ENCODE data around the gene MCM5.

Gene MCM5

DNA sequence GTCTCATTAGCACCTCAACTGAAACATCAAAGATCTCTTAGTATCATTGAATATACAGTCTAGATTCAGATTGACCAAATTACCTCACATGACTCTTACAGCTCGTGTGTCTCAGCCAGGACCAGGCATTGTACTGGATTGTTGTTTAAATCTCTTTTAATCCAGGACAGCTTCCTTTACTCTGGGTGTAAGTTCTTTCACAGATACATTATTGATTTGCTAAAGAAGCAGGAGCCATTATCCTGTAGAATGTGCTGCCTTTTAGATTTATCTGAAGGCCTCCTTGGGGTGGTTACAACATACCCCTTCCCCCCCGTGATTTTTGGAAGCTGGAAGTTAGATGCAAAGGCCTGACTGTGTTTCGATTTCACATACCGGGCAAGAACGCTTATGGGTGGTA lies 4.2 kb downstream of the MCM5 start:
- no peak for DNase-seq

DNA sequence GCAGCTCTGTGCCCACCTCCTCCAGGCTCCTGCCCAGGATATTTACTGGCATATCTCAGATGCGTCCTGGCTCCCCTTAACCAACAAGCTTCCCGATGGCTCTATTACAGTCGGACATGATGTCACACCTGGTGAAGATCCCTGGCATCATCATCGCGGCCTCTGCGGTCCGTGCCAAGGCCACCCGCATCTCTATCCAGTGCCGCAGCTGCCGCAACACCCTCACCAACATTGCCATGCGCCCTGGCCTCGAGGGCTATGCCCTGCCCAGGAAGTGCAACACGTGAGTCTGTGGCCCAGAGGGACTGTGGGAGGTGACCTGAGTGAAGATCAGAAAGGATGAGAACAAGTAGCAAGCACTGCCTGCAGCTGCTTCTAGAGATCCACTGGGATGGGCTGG lies 6.5 kb downstream of the MCM5 start:
- no peak for DNase-seq

DNA sequence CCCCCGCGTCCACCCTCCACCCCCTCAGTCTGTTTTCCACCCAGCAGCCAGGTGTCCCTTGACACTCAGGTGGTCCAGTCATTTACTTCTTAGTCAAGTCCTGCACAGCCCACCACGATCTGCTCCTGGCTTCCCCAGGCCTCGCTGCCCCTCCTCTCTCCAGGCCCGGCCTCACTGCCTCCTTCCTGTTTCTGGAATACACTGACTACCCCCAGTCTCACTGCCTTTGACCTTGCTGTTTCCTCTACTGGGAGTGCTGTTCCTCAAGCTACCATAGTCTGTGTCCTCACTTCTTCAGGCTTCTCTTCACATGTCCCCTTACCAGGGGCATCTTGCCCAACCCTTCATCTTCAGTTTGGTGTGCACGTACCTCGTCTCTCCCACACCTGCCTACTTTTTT lies 7.4 kb downstream of the MCM5 start:
- no peak for DNase-seq

DNA sequence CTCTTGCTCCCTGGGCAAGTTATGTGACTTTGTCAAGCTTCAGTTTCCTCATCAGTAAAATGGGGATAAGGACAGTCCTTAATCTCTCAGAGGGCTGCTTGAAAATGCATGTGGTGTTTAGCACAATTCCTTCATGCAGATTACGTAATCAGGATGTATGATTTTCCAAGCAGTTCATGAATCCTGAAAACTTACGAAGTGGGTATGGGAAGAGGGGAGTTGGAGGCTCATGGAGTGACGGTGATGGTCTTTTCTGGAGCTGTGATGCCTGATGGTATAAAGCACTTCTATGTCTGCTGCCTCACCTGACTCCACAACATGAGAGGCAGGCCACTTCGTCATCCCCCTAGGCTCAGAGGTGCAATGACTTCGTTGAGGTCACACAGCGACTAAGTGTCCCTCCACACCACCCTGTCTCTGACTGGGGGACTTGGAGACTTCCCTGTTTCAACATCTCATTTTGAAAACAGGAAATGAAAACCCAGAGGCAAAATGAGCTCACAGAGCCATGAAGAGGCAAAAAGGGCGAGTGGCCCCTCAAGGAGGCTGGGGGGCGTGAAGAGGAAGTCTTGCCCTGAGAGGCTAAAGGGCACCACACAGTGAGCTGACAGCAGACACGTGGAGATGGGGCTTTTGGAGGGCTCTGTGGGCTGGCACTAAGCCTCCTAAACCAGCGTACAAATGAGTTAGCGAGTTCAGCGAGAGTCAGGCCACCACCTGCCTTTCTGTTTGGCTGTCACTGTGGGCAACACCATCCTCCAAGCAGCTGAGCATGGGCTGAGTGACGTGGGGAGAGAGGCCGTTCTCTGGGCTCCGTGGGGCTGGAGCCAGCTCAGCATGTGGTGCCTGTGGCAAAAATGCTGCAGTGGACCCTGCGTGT lies 10.1 kb downstream of the MCM5 start:
- DNase-seq, result no peak

DNA sequence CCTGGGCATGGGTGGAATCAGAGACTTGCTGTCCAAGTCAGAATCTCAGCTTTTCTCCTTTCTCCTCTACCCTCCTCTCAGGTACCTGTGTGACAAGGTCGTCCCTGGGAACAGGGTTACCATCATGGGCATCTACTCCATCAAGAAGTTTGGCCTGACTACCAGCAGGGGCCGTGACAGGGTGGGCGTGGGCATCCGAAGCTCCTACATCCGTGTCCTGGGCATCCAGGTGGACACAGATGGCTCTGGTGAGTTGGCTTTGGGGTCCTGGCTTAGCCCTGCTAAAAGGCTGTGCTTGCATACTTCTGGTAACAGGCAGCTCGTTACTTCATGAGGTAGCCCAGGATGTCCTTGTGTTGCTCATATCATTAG lies 10.7 kb downstream of the MCM5 start:
- DNase-seq, result no peak

DNA sequence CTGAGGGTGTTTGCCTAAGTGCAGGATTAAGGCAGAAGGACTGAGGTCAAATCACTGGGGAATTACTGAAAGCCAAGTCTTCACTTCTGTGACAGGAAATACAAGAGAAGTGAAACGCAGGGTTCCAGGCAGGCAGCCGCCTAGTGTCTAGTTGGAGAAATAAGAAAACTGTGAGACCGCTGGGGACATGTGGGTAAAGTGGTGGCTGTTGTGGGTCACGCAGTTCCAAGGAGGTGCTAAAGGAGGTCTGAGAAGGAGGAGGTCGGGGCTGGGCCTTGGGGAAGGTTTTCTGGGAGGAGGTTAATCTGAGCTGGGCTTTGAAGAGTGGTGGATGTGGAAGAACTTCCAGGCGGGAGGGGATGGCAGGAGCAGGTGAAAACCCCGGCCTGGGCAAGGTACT lies 11.2 kb downstream of the MCM5 start:
- no peak for DNase-seq

DNA sequence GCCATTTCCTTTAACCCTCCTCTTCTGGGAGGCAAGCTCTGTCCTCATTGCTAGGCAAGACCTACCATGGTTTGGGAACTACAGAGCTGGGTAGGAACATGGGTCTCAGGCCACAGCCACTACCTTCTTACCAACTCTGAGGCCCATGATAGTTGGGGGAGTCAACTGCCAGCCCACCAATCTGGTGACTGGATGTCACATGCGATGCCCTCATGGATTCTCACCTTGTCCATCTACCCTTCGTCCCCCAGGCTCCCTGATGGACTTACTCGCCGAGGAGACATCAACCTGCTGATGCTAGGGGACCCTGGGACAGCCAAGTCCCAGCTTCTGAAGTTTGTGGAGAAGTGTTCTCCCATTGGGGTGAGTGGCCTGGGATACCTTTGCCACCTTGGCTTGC lies 13.7 kb downstream of the MCM5 start:
- no peak for DNase-seq

DNA sequence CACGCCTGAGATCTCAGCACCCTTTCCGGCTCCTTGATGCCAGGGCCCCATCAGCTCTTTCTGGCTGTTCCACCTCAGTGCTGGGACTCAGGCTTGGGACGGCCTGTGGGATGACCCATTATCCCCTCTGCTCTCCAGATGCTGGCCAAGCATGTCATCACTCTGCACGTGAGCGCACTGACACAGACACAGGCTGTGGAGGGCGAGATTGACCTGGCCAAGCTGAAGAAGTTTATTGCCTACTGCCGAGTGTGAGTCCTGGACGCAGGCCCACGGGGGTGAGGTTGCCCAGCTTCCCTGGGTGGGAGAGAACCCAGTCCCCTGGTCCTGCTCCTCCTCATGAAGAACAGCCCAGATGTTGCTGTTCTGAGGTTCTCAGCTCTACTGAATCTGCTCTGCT lies 17.7 kb downstream of the MCM5 start:
- no peak for DNase-seq

DNA sequence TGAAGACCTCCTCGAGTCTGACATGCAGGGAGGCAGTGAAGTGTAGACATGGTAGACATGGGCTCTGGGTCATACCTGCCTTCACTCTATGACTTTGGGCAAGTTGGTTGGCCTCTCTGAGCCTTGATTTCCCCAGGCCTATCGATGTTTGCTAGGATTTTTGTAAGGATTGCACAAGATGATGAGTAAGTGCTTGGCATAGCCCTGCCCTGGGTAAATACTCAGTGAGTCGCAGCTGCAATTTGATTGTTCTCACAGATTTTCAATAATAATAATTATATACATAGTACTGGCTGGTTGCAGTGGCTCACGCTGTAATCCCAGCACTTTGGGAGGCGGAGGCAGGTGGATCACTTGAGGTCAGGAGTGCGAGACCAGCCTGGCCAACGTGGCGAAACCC lies 18.1 kb downstream of the MCM5 start:
- no peak for DNase-seq

DNA sequence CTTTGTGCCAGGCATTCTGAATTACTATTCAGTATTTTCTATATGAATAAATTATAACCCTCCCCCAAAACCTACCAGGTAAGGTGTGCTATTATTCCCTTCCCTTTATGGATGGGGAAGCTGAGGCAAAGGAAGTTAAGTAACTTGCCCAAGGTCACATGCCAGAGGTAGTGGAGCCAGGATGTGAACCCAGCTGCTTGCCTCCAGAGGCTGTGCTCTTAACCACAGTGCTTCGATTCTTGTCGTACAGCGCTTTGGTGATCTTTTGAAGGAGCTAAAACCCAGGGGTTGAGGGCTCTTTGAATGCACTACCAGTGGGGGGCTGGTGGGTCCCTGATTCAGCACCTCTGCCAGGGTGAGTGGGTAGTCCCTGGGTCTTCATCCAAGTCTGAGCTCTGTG lies 18.8 kb downstream of the MCM5 start:
- DNase-seq, result no peak

DNA sequence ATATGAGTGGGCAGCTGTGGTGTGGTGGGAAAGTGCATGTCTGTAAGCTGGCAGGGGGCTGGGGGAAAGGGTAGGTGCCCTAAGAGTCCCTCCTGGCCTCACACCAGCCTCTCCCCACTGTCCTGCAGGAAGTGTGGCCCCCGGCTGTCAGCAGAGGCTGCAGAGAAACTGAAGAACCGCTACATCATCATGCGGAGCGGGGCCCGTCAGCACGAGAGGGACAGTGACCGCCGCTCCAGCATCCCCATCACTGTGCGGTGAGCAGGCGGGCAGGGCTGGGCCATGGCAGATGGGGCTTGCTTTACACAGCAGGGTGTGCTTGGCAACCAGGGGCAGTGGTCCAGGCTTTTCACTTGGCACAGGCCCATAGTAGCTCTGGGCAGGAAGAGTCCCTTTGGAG lies 19.8 kb downstream of the MCM5 start:
- DNase-seq, result no peak

DNA sequence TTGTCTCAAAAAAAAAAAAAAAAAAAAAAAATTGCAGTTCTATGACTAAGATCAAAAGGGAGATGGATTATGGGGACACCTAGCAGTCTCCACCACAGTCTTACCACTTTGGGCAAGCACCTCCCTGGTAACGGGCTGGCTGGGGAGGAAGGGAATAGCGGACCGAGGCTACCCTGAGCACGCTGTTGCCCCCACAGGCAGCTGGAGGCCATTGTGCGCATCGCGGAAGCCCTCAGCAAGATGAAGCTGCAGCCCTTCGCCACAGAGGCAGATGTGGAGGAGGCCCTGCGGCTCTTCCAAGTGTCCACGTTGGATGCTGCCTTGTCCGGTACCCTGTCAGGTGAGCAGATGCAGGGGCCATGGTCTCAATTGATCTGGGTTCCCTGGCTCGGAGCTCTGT lies 21.2 kb downstream of the MCM5 start:
- DNase-seq, result no peak

DNA sequence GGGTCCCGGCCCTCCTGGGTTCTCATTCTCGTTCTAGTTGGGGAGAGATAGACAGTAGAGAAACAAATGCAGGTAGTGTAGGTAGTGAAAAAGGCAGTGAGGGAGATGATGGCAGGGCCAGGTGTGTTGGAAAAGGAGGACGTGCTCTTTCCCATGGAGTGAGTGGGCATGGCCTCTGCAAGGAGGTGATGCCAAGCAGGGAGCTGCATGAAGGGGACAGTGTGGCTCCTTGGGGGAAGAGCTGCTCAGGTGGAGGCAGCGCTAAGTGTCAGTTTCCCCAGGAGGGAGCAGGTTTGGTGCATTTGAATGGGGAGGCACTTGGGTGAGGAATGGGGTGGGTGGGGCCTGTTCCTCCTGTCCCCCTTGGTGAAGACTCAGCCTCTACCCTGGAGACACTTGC lies 22.2 kb downstream of the MCM5 start:
- no peak for DNase-seq

DNA sequence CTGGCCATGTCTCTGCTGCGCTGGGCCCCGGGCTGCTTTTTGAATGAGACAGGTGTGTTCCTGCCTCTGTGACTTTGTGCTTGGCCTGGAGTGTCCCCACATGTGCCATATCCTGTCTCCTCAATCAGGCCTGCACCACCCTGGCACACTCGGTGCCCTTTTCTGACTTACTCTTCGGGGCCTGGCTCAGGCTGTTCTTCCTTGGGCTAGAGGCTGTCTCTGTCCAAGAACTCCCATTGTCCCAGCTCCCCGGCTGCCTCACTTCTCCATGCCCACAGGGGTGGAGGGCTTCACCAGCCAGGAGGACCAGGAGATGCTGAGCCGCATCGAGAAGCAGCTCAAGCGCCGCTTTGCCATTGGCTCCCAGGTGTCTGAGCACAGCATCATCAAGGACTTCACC lies 23.0 kb downstream of the MCM5 start:
- no peak for DNase-seq

DNA sequence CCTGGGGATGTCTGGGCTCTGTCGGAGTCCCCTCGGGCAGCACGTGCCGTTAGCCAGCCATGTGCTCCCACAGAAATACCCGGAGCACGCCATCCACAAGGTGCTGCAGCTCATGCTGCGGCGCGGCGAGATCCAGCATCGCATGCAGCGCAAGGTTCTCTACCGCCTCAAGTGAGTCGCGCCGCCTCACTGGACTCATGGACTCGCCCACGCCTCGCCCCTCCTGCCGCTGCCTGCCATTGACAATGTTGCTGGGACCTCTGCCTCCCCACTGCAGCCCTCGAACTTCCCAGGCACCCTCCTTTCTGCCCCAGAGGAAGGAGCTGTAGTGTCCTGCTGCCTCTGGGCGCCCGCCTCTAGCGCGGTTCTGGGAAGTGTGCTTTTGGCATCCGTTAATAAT lies 24.1 kb downstream of the MCM5 start:
- no peak for DNase-seq

DNA sequence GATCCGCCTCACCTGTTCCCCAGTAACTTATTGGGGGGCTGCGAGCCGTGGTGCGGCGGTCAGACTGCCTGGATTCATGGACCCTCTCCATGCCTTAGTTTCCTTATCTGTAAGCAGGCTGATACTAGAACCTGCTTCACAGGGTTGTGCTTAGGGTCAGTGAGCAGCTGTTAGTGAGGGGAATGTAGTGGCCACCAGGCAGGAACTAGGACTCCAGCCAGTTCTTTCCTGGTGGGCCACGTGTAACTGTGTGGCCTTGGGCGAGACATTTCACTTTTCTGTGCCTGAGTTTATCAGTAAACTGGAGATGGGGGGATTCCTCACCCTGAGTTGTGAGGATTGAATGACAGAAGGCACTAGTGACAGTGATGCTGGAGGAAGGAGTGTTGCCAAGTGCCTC lies 24.8 kb downstream of the MCM5 start:
- no peak for DNase-seq

DNA sequence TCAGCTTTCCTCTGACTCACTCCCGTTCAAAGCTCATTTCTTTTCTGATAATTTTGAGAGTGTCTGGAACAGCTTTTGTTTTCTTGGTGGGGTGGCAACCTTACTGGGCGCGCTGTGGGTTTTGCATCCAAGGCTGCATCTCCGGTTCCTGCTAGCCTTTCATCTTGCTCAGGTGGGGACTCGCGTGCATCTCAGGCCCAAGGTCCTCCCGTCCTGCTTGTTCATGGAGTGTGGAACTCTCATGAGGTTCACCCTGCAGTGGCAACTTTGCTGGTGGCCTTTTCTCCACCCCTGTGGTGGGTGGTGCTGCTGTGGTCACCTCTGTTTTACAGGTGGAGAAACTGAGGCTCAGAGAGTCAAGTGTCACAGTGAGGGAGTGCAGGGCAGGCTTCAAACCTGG lies 25.6 kb downstream of the MCM5 start:
- DNase-seq, result no peak

DNA sequence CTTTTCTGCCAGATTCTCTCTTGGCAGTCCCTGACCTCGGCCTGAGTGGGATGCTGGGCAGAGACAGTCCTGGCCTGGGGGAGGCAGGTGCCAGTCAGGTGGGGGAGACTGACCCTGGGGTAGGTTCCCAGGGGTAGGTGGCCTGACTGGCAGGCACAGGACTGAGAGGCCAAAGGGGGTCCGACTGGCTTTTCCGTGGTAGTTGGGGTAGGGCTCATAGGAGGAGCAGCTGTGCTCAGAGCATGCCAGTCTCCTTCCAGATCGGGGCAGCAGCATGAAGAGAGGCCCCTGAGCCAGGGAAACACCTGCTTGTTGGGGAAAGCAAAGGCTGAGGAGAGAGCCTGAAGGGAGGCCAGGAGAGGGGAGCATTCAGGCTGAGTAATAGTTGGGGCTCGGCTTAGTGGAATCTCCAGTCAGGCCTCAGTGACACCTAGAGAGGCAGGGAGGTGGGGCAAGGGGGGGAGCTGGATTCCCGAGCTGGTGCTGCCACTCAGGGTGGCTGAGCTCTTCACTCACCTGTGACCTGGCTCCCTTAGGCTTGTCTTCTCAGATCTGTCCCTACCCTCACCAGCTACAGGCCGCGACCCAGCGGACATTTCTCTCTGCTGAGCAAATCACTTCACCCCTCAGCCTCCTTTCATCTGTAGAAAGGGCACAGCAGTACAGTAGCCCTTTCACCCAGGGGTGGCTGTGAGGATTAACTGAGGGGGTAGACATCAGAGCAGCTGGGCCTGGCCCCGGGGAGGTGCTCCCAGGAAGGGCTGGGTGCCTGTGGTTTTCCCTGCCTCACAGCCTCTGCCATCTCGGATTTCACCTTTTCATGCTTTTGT lies 26.2 kb downstream of the MCM5 start:
- DNase-seq, result no peak

DNA sequence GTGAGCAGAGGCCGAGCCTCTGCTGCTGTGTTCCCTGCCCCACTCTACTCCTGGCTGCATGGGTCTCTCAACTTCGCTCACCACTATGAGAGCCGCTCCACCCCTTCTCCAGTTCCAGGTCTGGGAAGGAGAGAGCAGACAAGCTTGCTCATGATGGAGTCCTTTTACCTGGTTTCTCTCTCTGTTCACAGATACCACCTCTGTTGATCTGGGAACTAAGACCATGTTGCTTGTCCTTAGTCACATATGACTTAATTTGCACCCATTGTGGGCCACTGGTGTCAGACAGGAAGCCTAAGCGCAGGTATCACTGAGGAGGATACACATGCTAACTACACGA lies 26.8 kb downstream of the MCM5 start:
- peak; percentile 11 for DNase-seq

DNA sequence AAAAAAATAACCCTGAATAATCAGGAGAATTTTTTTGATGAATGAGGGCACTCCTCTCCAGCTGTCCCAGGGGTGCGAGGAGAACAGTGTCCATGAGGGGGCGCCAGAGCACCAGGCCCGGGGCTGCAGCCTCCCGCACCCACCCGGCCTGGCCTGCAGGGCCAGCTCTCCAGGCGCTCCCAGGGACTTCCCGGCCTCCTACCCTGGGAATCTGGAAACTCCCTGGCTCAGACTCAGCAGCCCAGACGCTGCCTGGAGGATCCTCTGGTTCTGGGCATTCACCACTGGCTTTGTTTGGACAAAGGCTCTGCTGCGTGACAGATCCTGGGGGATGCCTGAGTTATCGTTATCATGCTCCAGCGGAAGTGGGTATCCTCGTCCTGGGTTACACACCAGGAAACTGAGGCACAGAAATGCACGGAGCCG lies 31.0 kb downstream of the MCM5 start:
- DNase-seq, result peak; percentile 70

DNA sequence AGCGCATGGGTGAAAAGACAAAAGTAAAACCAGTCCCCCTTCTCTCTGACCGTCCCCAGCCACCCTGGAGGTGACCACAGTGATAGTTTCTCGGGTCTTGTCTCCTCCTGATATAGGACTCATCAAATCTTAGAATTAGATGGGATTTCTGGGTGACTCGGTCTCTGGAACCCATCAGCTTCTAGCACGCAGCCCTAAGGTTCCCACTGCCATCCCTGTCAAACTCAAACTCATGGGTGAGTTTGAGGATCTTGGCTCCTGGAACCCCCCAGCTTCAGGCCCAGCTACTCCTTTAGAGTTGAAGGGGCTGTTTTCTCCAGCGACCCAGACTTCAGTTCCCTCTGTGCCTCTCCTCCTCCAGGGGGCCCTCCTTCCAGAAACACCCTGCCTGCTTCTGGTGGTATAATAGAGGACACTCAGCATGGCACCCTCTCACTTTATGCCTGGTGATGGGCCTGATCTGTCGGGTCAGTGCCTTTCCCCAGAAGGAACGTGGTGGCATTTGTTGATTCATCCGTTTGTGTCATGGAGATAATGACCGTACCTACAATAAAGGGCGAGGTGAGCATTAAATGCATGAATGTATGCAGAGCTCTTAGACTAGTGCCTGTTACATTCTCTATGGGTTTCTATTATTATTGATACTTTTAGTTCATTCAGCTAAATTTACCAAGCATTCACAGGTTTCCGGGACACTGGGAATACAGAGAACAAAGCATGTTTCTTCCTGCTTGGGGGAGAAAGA lies 31.7 kb downstream of the MCM5 start:
- DNase-seq, result no peak

DNA sequence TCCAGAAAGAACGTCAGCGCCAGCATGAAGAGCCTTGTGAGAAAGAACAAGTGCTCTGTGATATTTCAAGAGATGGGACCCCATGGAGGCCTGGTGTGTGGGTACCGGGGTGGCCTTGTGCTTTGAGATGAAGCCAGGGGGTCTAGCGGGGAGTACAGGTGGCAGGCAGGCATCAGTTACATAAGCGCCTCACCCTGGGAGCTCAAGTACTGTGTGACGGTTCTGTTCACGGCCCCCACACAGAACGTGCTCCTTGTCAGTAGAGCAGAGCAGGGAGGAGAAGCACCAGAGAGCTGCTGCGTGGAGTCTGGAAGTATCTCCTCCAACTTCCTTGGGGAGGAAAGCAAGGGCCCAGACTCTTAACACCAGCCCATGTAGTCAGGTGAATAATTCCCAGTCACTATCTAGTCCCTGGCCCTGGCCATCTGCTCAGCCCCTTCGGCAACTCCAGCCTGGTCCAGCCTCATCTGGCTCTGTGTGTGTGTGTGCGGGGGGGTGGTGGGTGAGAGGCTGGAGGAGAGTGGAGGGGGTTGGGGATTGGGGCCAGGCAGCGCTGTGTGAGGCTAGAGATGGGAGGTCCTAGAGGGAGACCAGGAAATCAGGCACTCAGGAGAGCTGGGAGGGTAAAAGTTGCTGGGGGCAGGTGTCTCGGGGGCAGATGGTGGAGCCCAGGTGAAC lies 32.4 kb downstream of the MCM5 start:
- no peak for DNase-seq

DNA sequence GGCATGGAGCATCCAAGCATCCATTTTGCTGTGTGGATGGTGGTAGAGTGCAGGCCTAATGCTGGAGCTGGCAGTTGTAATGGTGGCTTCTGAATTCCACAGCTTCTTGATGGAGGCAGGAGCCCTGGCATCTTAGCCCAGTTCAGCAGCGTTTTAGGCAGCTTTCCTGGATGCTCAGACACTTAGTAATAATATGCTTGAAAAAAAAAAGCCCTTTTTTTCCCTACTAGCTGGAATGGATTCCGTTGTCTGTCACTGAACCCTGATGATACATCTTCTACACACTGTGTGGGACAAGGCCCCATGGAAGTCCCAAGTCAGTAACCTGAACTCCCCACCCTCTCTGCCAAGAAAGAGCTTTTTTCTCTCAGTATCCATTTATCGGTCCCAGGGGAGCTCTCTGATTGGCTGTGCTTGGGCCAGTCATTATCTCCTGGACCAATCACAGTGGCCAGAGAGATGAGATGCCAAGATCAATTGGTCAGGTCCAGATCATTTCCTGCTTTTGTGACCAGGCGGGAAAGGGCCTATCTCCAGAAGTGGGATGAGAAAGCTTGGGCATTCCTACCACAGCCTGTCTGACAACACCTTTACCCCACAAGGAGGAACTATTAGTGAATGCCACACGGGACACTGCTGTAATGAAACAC lies 34.2 kb downstream of the MCM5 start:
- no peak for DNase-seq

All from NCI-H2171 (cell line).